ENCODE data around the gene ATRN.
"Not testable (repeated sequence)": the region's sequence is repeated elsewhere in the genome, so short reads cannot be mapped to it uniquely, and the experiment has no call there.

The ATRN gene

GRCh38 chr20:3470208-3470626 lies 601 bp upstream of the ATRN start:
- no peak for DNase-seq (ENCODE audit: low spot score)

GRCh38 chr20:3471397-3472021 lies 691 bp downstream of the ATRN start:
- no peak for DNase-seq (ENCODE audit: low spot score)

GRCh38 chr20:3472105-3472504 lies 1.3 kb downstream of the ATRN start:
- DNase-seq (ENCODE audit: low spot score) = no peak

GRCh38 chr20:3473324-3473723 lies 2.5 kb downstream of the ATRN start:
- DNase-seq (ENCODE audit: low spot score) = no peak

- DNase-seq (ENCODE audit: low spot score) = no peak
Observed at GRCh38 chr20:3473944-3474343, 3.1 kb downstream of the ATRN start.

GRCh38 chr20:3477003-3477860 lies 6.4 kb downstream of the ATRN start:
- not testable (repeated sequence) for DNase-seq (ENCODE audit: low spot score)

DNA sequence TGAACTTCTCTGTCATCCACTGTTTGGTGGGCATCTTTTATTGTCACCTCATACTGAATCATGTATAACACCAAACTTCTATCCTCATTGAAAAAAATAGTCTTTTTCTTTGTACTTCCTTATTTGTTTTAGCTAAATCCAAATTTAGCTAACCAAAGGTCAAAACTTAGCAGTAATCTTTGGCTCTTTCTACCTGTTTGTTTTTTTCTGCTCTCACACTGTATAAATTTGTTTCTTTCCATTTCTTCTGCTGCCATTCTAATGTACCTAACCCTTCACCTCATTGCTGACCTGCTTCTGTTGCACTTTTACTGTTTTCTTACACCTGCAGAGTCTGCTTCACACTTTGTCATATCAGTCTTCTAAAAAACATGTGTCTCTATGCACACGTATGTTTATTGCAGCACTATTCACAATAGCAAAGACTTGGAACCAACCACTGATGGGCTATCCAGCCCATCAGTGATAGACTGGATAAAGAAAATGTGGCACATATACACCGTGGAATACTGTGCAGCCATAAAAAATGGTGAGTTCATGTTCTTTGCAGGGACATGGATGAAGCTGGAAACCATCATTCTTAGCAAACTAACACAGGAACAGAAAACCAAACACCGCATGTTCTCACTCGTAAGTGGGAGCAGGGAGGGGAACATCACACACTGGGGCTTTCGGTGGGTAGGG lies 7.2 kb downstream of the ATRN start:
- DNase-seq (ENCODE audit: low spot score) = no peak

GRCh38 chr20:3479025-3479424 lies 8.2 kb downstream of the ATRN start:
- no peak for DNase-seq (ENCODE audit: low spot score)

DNA sequence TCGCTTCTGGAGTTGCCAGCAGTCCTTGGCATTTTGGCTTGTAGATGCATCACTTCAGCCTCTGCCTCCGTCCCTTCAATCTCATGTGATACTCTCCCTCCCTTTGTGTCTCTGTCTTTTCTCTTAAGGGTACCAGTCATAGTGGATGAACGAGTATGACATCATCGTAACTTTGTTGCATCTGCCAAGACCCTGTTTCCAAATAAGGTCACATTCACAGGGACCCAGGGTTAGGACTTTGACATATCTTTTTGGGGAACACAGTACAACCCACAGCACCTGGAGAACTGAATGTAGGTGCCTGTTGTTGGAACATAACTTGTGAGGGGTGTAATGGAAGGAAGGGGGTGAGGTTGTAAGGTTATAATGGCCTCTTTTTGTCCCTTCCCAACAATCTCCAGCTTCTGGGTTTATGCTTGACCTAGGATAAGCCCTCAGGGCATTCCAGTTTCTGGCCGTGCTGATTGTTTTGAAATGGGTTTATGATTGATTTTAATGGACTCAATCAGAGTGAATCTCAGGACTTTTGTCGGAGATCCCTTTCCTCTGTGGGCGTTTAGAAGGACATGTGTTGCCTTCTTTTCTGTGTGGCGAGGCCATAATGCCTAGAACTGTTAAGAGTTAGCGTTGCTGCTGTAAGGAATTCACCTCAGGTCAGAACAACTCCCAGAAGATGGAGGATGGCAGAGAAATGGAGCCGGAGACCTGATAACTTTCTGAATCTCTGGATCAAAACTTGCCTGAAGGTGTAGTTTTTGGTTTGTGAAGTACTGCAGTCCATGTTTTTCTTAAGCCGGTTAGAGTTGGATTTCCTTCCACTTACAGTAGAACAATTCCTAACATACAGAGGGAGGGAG lies 9.2 kb downstream of the ATRN start:
- DNase-seq (ENCODE audit: low spot score) = no peak

- DNase-seq (ENCODE audit: low spot score) = no peak
Observed at GRCh38 chr20:3483309-3483708, 12.5 kb downstream of the ATRN start.

GRCh38 chr20:3483784-3484183 lies 13.0 kb downstream of the ATRN start:
- no peak for DNase-seq (ENCODE audit: low spot score)

- no peak for DNase-seq (ENCODE audit: low spot score)
Observed at GRCh38 chr20:3485913-3486312, 15.1 kb downstream of the ATRN start.

GRCh38 chr20:3486850-3487249 lies 16.0 kb downstream of the ATRN start:
- no peak for DNase-seq (ENCODE audit: low spot score)

DNA sequence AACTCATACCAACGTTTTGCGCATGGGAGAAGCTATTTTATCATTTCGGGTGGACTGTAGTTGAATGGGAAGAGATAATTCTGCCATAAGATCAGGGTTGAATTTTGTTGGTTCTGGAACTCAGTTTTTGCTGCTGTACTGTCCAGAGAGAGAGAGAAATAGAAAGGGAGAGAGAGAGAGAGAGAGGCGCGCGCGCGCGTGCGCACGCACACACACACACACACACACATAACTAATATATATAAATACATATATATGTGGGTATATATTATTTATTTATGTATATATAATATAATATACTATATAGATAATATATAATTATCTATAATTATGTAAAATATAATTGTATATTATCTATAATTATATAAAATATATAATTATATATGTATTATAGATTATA lies 21.9 kb downstream of the ATRN start:
- no peak for DNase-seq (ENCODE audit: low spot score)

DNA sequence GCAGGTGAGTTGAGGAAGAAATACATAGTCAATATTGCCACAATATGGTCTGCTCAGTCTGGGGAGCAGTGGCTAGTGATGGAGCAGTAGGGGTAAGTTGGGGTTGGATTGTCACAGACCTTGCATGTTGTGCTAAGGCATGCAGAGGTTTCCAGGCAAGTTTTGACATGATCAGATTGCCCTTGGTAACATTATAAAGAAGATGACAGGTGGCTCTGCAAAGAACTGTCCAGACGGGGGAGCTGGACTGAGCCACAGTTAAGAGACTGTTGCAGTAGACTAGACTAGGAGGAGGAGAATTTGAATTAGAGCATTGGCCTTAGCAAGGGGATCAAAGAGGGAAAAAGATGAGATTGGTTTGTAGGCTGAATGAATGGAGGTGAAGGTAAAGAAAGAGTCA lies 23.4 kb downstream of the ATRN start:
- no peak for DNase-seq (ENCODE audit: low spot score)

DNA sequence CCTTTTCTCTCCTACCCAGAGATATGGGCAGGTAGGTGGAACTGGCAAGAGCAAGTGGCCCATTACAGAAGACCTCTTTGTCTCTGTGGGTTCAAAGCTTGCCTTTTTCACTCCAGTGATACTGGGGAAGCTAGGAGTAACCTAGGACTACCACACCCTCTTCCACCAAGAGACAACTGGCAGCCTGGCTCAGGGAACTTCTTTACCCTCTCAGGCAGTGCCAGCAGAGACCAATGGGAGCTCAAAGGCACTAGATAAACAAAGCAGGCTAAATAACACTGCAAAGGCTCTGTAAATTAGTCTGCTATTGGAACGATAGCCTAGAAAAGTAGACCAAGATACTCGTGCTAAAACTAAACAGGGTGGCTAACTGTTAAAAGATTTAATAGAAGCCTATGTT lies 32.1 kb downstream of the ATRN start:
- no peak for DNase-seq (ENCODE audit: low spot score)

GRCh38 chr20:3505148-3505547 lies 34.3 kb downstream of the ATRN start:
- DNase-seq (ENCODE audit: low spot score) = no peak

DNA sequence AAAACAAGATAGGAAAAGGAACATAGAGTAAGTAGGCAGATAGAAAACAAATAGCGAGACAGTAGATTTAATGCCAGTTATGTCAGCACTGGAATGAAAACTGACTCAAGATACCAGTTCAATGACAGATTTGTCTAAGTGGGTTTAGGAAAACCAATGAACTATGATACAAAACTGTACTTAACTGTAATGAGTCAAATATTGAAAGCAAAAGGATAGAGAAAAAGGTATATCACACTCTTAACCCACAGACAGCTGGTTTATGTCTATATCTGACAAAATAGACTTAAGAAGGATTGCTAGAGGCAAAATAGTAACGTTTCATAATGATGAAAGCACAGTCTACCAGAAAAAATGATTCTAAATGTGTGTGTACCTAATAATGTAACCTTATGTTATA lies 38.2 kb downstream of the ATRN start:
- DNase-seq (ENCODE audit: low spot score) = no peak

- DNase-seq (ENCODE audit: low spot score) = no peak
Observed at GRCh38 chr20:3510110-3510509, 39.3 kb downstream of the ATRN start.

DNA sequence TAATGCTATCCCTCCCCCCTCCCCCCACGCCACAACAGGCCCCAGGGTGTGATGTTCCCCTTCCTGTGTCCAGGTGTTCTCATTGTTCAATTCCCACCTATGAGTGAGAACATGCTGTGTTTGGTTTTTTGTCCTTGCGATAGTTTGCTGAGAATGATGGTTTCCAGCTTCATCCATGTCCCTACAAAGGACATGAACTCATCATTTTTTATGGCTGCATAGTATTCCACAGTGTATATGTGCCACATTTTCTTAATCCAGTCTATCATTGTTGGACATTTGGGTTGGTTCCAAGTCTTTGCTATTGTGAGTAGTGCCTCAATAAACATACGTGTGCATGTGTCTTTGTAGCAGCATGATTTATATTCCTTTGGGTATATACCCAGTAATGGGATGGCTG lies 41.4 kb downstream of the ATRN start:
- not testable (repeated sequence) for DNase-seq (ENCODE audit: low spot score)

DNA sequence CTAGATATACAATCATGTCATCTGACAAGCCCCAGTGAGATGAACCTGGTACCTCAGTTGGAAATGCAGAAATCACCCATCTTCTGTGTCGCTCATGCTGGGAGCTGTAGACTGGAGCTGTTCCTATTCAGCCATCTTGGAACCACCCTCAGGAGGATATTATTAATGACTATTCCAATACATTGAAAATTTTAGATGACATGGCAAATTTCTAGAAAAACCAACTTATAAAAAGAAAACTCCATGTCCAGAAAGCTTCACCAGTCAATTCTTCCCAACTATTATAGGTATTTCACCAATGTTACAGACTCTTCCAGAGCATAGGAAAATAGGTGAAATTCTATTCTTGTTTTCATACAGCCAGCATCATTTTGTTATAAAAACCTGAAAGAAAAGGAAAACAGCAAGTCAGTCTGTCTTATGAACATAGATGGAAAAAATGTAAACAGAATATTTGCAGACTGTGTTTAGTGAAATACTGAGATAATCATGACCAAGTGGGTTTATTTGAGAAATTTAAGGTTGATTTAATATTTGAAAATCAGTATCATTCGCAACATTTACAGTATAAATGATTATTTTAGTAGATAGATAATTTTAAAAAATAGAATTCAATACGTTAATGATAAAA lies 43.3 kb downstream of the ATRN start:
- no peak for DNase-seq (ENCODE audit: low spot score)

All from CD4-positive, alpha-beta T cell treated with Interleukin-15 for 4 hours (primary cell).